ENCODE data around the gene UBE2D1.
"Not testable (repeated sequence)": the region's sequence is repeated elsewhere in the genome, so short reads cannot be mapped to it uniquely, and the experiment has no call there.

Gene UBE2D1

GRCh38 chr10:58414270-58415041, 79.7 kb downstream of the UBE2D1 start:
- peak overlapping the region; percentile 37; the same call in 1 of the 2 replicates for H3K27ac ChIP-seq
- peak; percentile 68 for TF ChIP-seq CTCF (conservative IDR thresholded peaks at IDR 0.05)

GRCh38 chr10:58415757-58416156, 81.0 kb downstream of the UBE2D1 start:
- TF ChIP-seq CTCF (conservative IDR thresholded peaks at IDR 0.05), result no peak
- H3K27ac ChIP-seq, result no peak overlapping the region

- H3K27ac ChIP-seq, result not testable (repeated sequence)
Observed at GRCh38 chr10:58417902-58418301, 83.1 kb downstream of the UBE2D1 start.
